Mucosa of gallbladder (tissue), 1 donor: Measurements from ENCODE around the gene KLC1. TPM values are rescaled to one million over a fixed set of nuclear protein-coding genes. Genes with fewer than 3 reads are reported as not detected.

Experiments
- DNase-seq: peaks from one replicate; pipeline ENCODE4 v3.0.0-alpha.2; 2020; ENCODE audit warnings: low spot score
- total RNA-seq: library from RNA; stranded (reverse); gene quantifications from one replicate; pipeline ENCODE4 v1.2.1, GENCODE V29; 2021
- donor health status: DM: no; HTN: no; CAD: no.

Gene KLC1
- total RNA-seq, 1 donor from 2014 or later: 171 TPM

DNA sequence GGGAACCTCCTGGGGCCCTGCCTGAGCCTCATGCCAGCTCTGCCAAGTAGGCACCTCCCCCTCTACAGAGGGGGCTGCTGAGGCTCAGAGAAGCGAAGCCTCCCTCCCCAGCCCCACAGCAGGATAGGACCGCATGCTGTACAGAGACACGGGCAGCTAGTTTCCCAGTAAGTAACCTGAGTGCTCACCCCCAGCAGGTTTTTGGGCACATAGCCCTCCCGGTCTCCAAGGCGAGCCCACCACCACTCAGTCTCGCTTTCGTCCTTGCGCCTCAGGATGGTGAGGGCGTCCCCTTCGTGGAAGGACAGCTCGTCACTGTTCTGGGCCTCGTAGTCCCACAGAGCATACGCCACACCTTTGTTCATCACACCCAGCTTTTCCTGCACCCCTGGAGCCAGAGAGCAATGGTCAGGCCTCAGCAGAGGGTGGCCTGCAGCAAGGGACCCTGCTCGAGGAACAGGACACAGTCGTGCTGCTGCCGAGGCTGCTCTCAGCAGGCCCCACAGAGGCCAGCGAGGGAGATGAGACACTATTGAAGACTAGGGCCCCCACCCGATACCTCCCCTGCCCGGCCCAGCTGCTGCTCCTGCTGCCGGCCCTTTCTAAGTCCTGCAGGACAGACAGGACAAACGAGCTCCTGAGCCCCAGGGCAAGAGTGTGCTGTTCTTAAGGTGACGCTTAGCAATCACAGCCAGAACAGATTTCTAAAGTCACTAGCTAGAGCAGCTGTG is 107.0 kb downstream of the KLC1 start:
- no peak for DNase-seq

- DNase-seq: no peak
These were observed 107.8 kb downstream of the KLC1 start for GRCh38 chr14:103736546-103737431.

GRCh38 chr14:103737432-103738045 is 108.5 kb downstream of the KLC1 start:
- DNase-seq: no peak

DNA sequence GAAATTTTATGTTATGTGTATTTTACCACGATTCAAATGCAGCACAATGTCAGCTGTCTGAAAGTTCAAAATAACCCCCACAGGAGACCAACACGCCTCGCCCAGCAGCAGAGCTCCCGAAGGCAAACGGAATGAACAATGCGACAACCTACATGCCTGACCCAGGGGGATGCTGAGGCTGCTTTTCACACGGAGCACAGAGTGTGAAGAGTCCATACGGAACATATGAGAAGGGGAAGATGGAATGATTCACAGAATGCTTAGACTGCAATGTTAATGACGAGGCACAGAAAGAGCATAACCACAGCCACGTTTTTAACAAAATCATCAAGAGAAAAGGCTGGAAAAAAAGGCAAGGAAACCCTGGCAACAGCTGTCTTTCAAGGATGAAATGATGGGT is 109.2 kb downstream of the KLC1 start:
- DNase-seq: no peak

DNA sequence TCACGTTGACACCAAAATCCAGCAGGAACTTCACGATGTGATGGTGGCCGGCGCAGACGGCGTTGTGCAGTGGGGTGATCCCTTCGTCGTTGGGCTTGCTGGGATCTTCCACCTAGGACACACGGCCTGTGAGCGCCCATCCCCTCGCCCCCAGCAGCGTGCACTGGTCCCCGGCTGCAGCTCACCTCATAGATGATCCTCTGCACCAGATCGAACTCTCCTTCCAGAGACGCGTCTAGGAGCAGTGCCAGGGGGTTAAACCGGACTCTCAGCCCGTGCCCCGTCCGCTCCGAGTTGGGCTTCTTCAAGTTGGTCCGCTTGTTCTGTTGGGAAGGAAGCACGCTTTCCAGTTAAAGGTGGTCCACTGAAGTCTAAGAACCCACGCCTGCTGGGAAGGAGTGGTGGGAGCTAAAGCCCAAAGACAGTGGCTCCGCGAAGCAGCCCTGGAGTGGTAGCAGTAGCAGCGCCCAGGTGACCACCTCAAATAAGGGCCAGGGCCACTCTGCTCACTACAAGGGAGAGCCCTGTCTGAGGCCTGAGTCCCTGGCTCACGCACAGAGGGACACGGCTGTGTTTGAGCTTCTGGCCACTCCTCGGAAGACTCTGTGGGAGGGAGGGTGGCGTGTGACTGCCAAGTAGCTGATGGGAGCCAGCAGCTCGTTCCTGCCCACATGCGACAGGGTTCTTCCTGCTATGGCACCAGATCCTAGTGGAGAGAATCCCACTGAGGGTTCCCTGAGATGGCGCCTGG is 109.9 kb downstream of the KLC1 start:
- no peak for DNase-seq

DNA sequence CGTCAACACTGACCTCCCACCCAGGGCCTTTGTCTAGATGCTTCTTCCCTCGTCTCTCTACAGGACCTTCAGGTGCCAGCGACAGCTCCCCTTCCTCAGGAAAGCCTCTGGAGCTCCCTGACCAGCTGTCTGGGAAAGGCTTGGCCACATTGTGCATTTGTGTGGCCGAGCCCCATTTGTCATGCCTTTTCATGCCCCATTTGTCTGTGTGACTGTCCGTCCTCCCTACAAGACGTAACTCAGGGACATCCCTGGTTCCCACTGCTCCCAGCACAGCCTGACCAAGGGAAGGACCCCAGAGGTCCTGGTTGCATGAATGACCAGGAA is 110.4 kb downstream of the KLC1 start:
- DNase-seq: no peak

DNA sequence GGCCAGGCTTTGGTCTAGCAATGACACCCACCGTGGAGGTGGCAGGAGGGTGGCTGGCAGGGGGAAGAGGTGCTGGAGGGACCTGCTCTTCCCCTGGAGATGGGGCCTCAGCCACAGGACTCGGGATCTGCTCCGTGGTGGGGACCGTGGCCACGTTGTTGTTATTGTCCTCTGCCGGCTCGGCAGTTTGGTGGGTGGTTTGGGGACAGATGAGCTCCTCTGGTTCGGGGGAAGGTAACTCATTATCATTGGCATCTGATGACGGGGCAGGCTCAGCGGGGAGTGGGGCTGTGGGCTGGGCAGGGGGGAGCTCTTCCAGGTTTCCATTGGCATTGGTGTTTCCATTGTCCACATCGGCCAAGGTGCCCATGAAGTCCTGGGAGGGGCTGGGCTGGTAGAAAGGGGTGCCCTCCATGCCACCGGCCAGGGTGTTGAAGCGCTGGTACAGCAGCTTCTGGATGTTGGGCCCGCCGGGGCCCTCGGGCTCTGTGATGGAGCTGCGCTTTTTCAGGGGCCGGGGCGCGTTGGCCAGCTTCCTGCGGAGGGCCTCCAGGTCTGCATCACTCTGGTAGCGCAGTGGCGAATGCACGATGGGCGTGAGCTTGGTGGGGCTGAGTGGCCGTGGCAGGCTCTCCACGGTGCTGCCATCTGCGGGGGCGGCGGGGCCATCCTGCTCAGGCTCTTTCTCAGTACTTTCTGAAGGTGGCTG is 110.9 kb downstream of the KLC1 start:
- DNase-seq: no peak

GRCh38 chr14:103740991-103741689 is 112.1 kb downstream of the KLC1 start:
- no peak for DNase-seq

GRCh38 chr14:103741876-103742275 is 112.9 kb downstream of the KLC1 start:
- no peak for DNase-seq

GRCh38 chr14:103742499-103743255 is 113.7 kb downstream of the KLC1 start:
- no peak for DNase-seq

GRCh38 chr14:103743691-103744090 is 114.7 kb downstream of the KLC1 start:
- DNase-seq: no peak

DNA sequence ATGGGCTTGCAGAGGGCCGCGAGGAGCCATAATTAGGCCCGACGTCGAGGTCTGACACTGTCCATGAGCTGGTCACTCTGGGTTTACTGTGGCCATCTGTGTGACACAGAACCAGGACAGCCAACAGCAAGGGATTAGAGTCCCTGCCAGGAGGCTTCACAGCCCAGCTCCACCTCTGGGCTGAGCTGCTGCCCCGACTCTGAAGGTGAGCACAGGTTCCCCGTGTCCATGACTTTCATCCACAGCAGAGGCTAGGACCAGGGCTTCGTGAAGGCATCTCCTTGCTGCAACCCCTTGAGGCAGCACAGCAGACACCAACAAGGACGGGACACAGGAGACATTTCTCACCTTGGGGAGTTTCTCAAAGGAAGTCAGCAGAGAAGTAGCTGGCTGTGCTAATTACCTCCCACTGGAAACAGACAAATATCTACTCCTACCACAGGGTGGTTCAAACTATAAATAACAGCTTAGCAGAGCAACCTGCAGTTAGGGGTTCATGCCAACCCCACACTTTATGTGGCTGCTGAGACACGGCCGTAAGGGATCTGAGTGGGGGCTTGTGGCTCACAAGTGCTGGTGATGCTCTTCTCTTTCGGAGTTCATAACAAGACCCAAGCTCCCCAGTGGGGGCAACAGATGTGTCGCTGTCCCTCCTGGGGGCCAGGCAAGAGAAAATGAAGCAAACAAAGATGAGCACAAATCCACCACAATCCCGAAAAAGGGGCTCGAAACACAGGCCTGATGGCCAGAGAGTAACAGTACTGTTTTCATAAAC is 115.8 kb downstream of the KLC1 start:
- no peak for DNase-seq

DNA sequence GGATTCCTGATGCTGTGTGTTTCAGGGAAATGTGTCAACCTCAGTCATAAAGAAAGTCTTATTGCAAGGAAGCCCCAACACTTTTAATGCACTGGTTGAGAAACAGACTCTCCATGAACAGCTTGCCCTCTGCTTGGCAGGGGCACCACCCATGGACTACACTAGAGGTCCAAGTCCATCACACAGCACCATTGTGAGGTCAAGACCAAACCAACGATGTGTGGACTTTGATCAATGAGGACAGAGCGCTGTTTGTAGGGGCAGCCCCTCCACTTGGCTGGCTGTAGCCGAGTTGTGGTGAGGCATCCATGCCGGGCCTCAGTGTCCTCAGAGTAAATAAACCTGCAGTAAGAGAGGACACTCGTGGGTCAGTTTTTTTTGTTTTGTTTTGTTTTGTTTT is 116.4 kb downstream of the KLC1 start:
- no peak for DNase-seq

DNA sequence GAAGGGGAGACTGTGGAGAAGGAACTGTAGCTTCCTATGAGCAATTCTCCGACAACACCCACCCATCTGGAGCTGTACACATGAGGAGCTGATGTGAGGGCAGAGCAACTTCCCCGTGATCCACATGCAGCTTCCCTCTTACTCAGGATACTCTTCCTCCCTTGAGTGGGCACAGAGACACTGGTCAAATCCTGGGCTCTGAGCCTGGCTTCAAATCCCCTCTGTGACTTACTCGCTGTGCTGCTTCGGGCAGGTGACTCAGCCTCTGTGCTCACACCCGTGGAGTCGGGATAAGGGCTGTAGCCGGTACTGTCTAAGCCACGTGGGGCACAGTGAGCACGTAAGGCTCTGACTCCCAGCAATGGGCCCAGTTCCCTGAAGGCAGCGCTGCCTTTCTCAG is 117.7 kb downstream of the KLC1 start:
- no peak for DNase-seq

DNA sequence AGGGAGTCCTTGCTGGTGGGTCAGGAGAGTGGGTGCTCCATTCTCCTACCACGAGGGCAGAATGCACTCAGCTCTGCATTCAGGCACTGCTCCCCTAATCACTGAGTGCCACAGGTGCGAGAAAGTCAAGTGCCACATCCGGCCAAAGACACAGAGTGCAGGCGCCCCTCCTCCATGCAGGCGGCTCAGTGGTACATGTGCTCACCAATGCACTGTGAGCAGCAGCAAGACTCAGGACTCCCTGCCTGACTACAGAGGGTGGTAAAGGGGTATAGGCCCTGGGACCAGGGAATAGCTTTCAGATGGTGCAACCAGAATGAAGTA is 119.5 kb downstream of the KLC1 start:
- no peak for DNase-seq

DNA sequence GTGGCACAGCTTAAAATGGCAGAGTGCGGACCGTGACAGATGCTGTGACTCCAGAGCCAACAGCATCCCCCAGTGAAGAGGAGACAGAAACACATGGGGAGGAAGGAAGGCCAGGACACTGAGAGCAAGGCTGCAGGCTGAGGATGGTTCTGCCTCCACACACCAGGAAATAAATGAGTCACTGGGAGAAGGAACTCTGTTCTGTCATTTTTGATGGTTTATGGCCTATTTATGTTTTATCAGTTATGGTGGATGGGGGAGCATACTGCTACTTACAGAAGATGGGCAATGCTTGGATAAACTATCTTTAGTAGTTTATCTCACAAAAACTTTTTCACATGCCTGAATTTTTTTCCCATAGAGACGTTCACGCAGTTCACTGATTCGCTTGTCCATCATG is 120.4 kb downstream of the KLC1 start:
- no peak for DNase-seq

DNA sequence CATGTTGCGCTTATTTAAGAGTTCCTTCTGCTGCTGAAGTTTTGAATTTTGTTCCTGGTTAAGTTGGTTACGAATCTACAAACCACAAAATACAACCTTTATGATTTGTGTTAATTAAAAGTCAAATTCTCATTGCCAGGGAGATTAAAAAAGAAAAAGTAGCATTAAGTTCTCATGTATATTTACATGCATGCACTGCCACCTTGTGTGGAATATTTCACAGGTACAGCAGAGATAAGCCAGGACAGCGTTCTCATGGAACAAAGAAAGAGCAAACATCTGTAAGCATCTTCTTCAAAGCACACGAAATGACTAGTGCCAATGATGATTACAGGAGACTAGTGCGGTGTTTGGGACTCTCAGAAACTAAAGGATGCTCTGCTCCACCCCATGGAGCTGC is 120.8 kb downstream of the KLC1 start:
- no peak for DNase-seq
